ENCODE measurements around the gene PSME1.

GRCh38 chr14:24135584-24135833 lies 485 bp upstream of the PSME1 start:
- TF ChIP-seq ZNF446 (CRISPR knock-in tag; IDR thresholded peaks at IDR 0.05) (no peak), GTF2F1 (IDR thresholded peaks at IDR 0.05; ENCODE audit: low read length) (no peak), BRD4 (CRISPR knock-in tag; IDR thresholded peaks at IDR 0.05) (0 out of 2 replicates have a peak, but pooled peaks have one; percentile 34), ZNF720 (CRISPR knock-in tag; IDR thresholded peaks at IDR 0.05) (0 out of 2 replicates have a peak, but pooled peaks have one; percentile 13), TAF1 (CRISPR knock-in tag; IDR thresholded peaks at IDR 0.05) (no peak)

All from HepG2 (cell line).